Neural progenitor cell (in vitro differentiated cells): Measurements from ENCODE around the gene ENPEP. TPM values are rescaled to one million over a fixed set of nuclear protein-coding genes. Genes with fewer than 3 reads are reported as not detected.

ENCODE experiments used
- DNase-seq: peaks from one replicate; pipeline ENCODE4 v3.0.0-alpha.2; 2016; ENCODE audit warnings: low spot score
- H2AFZ ChIP-seq: fragments of 200-600 bp; sonication (generic); replicated peaks from 2 replicates; pipeline ENCODE4 v1.6.1; 2016; ENCODE audit warnings: antibody characterized with exemption
- H3F3A ChIP-seq: fragments of 200-600 bp; sonication (generic); 2 replicates; pipeline ENCODE4 v1.6.1; 2016; ENCODE audit warnings: antibody characterized with exemption, low read depth
- H3K27ac ChIP-seq: fragments of 200-600 bp; sonication (generic); 2 replicates; pipeline ENCODE4 v1.5.1; 2016; ENCODE audit warnings: mild to moderate bottlenecking
- H3K27me3 ChIP-seq: fragments of 200-600 bp; sonication (generic); 2 replicates; pipeline ENCODE4 v1.6.1; 2016; ENCODE audit warnings: mild to moderate bottlenecking, moderate library complexity
- H3K36me3 ChIP-seq: fragments of 200-600 bp; sonication (generic); 2 replicates; pipeline ENCODE4 v1.5.1; 2016
- H3K4me1 ChIP-seq: fragments of 200-600 bp; sonication (generic); 2 replicates; pipeline ENCODE4 v1.6.1; 2016; ENCODE audit warnings: mixed run types
- H3K4me2 ChIP-seq: fragments of 200-600 bp; sonication (generic); 2 replicates; pipeline ENCODE4 v1.6.1; 2016
- H3K4me3 ChIP-seq: fragments of 200-600 bp; sonication (generic); 2 replicates; pipeline ENCODE4 v1.5.1; 2016
- H3K79me2 ChIP-seq: fragments of 200-600 bp; sonication (generic); 2 replicates; pipeline ENCODE4 v1.6.1; 2016; ENCODE audit warnings: low read depth
- H3K9ac ChIP-seq: fragments of 200-600 bp; sonication (generic); 2 replicates; pipeline ENCODE4 v1.6.1; 2016
- H3K9me3 ChIP-seq: fragments of 200-600 bp; sonication (generic); 2 replicates; pipeline ENCODE4 v1.5.1; 2016; ENCODE audit warnings: low read depth
- H4K20me1 ChIP-seq: fragments of 200-600 bp; sonication (generic); 2 replicates; pipeline ENCODE4 v1.6.1; 2016; ENCODE audit warnings: low read depth
- H3K27ac Mint-ChIP-seq: 3 replicates; pipeline ENCODE4 v1.8.0; 2021; ENCODE audit warnings: mixed read lengths
- H3K27me3 Mint-ChIP-seq: 2 replicates; pipeline ENCODE4 v1.8.0; 2022; ENCODE audit warnings: low read depth, mild to moderate bottlenecking, inconsistent platforms, moderate library complexity, mixed read lengths; ENCODE audit not compliant: insufficient read depth
- H3K36me3 Mint-ChIP-seq: 3 replicates; pipeline ENCODE4 v1.8.0; 2021; ENCODE audit warnings: mixed read lengths
- H3K4me1 Mint-ChIP-seq: 3 replicates; pipeline ENCODE4 v1.8.0; 2021; ENCODE audit warnings: mixed read lengths
- H3K4me3 Mint-ChIP-seq: 3 replicates; pipeline ENCODE4 v1.8.0; 2021; ENCODE audit warnings: mild to moderate bottlenecking, moderate library complexity, mixed read lengths
- H3K9me3 Mint-ChIP-seq: 3 replicates; pipeline ENCODE4 v1.8.0; 2020; ENCODE audit warnings: mixed read lengths
- EZH2 ChIP-seq: fragments of 200-600 bp; sonication (generic); IDR thresholded peaks from 2 replicates; pipeline ENCODE4 v1.6.1; 2017; ENCODE audit warnings: antibody characterized with exemption, mild to moderate bottlenecking, moderate library complexity
- EZH2phosphoT487 ChIP-seq: fragments of 200-600 bp; sonication (generic); IDR thresholded peaks from 2 replicates; pipeline ENCODE4 v1.6.1; 2017; ENCODE audit warnings: antibody characterized with exemption
- total RNA-seq: library from RNA; depleted of rRNA; stranded (reverse); fragments of >200 nt; gene quantifications from 2 replicates; pipeline ENCODE4 v1.2.3, GENCODE V29; 2015; ENCODE audit warnings: low replicate concordance
- TF ChIP-seq, protein P1 (sequence below): fragments of 200-600 bp; sonication (generic); IDR thresholded peaks from 2 replicates; pipeline ENCODE4 v1.5.1; 2017; ENCODE audit warnings: antibody characterized with exemption, mild to moderate bottlenecking

Gene ENPEP
- total RNA-seq, 1 donor from 2014 or later, result 1.5 TPM

DNA sequence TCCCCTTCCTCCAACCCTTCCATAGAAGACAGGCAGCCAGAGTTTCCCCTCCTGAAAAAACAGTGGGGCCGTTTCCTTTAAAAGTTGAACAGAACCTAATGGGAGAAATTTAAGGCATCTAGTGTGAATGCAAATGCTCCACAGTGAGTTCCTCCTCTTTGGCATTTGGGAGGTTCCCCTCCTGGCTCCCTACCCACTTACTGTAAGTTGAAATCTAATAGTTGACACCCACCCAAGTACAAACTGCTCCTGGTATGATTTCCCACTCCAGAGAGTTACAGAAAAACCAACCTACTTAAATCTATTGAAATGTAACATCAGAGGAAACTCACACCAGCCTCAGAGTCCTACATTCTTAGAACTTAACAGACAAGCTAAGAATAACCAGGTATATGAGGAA, 17.6 kb downstream of the ENPEP start:
- no peaks in the 10 kb centered on the region for H3K9me3 Mint-ChIP-seq
- no peak for DNase-seq
- H3K4me3 Mint-ChIP-seq, result no peak overlapping the region
- H3K27me3 Mint-ChIP-seq, result no peaks in the 10 kb centered on the region
- peaks cover under 1% of the 10 kb centered on the region for H3K4me1 Mint-ChIP-seq
- H3K27ac ChIP-seq, result no peak overlapping the region
- no peaks in the 10 kb centered on the region for H4K20me1 ChIP-seq
- H3F3A ChIP-seq, result no peaks in the 10 kb centered on the region
- H3K9ac ChIP-seq, result no peak overlapping the region
- no peaks in the 10 kb centered on the region for H3K79me2 ChIP-seq
- no peak overlapping the region for H3K4me3 ChIP-seq
- no peaks in the 10 kb centered on the region for H3K9me3 ChIP-seq
- no peak overlapping the region for H3K27ac Mint-ChIP-seq
- no peaks in the 10 kb centered on the region for H3K36me3 Mint-ChIP-seq
- TF ChIP-seq, protein P1, sequence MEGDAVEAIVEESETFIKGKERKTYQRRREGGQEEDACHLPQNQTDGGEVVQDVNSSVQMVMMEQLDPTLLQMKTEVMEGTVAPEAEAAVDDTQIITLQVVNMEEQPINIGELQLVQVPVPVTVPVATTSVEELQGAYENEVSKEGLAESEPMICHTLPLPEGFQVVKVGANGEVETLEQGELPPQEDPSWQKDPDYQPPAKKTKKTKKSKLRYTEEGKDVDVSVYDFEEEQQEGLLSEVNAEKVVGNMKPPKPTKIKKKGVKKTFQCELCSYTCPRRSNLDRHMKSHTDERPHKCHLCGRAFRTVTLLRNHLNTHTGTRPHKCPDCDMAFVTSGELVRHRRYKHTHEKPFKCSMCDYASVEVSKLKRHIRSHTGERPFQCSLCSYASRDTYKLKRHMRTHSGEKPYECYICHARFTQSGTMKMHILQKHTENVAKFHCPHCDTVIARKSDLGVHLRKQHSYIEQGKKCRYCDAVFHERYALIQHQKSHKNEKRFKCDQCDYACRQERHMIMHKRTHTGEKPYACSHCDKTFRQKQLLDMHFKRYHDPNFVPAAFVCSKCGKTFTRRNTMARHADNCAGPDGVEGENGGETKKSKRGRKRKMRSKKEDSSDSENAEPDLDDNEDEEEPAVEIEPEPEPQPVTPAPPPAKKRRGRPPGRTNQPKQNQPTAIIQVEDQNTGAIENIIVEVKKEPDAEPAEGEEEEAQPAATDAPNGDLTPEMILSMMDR, result no peak
- TF ChIP-seq EZH2 (no peak), EZH2phosphoT487 (no peak)
- H2AFZ ChIP-seq, result no peak overlapping the region
- H3K4me2 ChIP-seq, result no peak overlapping the region
- H3K27me3 ChIP-seq, result no peaks in the 10 kb centered on the region
- H3K36me3 ChIP-seq, result no peaks in the 10 kb centered on the region
- H3K4me1 ChIP-seq, result no peaks in the 10 kb centered on the region

DNA sequence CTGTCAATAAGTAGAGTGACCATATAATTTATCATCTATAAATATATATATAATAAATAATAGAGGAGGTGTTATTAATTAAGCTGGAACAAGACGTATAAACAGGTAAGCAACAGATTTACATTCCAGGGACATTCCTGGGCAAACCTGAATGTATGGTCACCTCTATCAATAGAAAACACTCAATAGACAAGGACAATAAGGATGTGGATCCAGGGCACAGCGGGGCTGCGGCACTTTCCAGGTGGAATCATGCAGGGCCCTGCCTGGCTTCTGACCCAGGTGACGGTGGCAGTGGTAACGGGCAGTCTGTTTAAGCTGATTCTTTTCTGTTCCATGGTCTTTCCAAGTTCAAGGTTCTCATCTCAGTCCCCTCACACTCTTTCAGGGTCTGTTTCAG, 22.5 kb downstream of the ENPEP start:
- H3K79me2 ChIP-seq, result no peaks in the 10 kb centered on the region
- no peaks in the 10 kb centered on the region for H3K36me3 Mint-ChIP-seq
- no peaks in the 10 kb centered on the region for H3K4me1 ChIP-seq
- no peak overlapping the region for H3K27ac Mint-ChIP-seq
- H3K27ac ChIP-seq, result no peak overlapping the region
- H2AFZ ChIP-seq, result no peak overlapping the region
- peaks cover 10% of the 10 kb centered on the region for H3K9me3 Mint-ChIP-seq
- H3K27me3 ChIP-seq, result no peaks in the 10 kb centered on the region
- H3K9me3 ChIP-seq, result no peaks in the 10 kb centered on the region
- no peaks in the 10 kb centered on the region for H3K27me3 Mint-ChIP-seq
- no peak overlapping the region for H3K4me3 ChIP-seq
- H4K20me1 ChIP-seq, result no peaks in the 10 kb centered on the region
- no peaks in the 10 kb centered on the region for H3K4me1 Mint-ChIP-seq
- H3F3A ChIP-seq, result no peaks in the 10 kb centered on the region
- H3K4me2 ChIP-seq, result no peak overlapping the region
- no peak for DNase-seq
- no peak overlapping the region for H3K9ac ChIP-seq
- H3K36me3 ChIP-seq, result no peaks in the 10 kb centered on the region
- TF ChIP-seq EZH2phosphoT487, result no peak
- no peak for TF ChIP-seq EZH2
- TF ChIP-seq, protein P1, result no peak
- H3K4me3 Mint-ChIP-seq, result no peak overlapping the region

DNA sequence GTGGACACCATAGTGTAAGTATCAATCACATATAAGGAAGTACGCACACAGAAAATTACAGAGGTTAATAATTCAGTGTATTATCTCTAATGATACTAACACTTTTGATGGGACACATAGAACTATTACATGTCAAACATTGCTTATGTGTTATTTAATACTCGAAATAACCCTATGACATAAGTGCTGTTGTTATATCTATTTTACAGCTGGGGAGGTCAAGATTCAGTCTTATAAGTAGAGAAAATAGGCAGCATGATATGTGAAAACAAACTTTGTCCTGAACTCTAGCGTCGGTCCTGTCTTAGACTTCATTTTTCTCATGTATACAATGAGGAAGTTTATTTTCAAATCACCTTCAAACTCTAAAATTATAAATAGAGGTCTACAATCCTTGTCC, 23.2 kb downstream of the ENPEP start:
- no peak overlapping the region for H3K9ac ChIP-seq
- H3K27me3 Mint-ChIP-seq, result no peaks in the 10 kb centered on the region
- no peak overlapping the region for H2AFZ ChIP-seq
- no peaks in the 10 kb centered on the region for H3K79me2 ChIP-seq
- no peaks in the 10 kb centered on the region for H3F3A ChIP-seq
- peaks cover 12% of the 10 kb centered on the region for H3K9me3 Mint-ChIP-seq
- no peaks in the 10 kb centered on the region for H3K4me1 Mint-ChIP-seq
- no peaks in the 10 kb centered on the region for H3K9me3 ChIP-seq
- no peaks in the 10 kb centered on the region for H3K27me3 ChIP-seq
- H4K20me1 ChIP-seq, result no peaks in the 10 kb centered on the region
- no peaks in the 10 kb centered on the region for H3K4me1 ChIP-seq
- no peak overlapping the region for H3K4me2 ChIP-seq
- no peak overlapping the region for H3K4me3 ChIP-seq
- H3K27ac ChIP-seq, result no peak overlapping the region
- no peaks in the 10 kb centered on the region for H3K36me3 Mint-ChIP-seq
- H3K4me3 Mint-ChIP-seq, result no peak overlapping the region
- no peak for DNase-seq
- no peak overlapping the region for H3K27ac Mint-ChIP-seq
- no peak for TF ChIP-seq EZH2phosphoT487
- TF ChIP-seq, protein P1, result no peak
- TF ChIP-seq EZH2, result no peak
- no peaks in the 10 kb centered on the region for H3K36me3 ChIP-seq

DNA sequence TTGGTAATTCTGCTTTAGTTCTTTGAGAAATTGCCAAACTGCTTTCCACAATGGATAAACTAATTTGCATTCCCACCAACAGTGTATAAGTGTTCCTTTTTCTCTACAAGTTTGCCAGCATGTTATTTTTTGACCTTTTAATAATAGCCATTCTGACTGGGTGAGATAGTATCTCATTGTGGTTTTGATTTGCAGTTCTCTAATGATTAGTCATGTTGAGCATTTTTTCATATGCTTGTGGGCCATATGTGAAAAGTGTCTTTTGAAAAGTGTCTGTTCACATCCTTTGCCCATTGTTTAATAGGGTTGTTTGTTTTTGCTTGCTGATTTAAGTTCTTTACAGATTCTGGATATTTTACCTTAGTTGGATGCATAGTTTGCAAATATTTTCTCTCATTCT, 25.9 kb downstream of the ENPEP start:
- Histone ChIP-seq H3K9me3 (no peaks in the 10 kb centered on the region), H4K20me1 (no peaks in the 10 kb centered on the region), H3K27ac (no peak overlapping the region), H3K4me3 (no peak overlapping the region), H3K27me3 (no peaks in the 10 kb centered on the region), H3K9ac (no peak overlapping the region), H3K4me1 (no peaks in the 10 kb centered on the region), H3K36me3 (no peaks in the 10 kb centered on the region), H3K4me2 (no peak overlapping the region), H2AFZ (no peak overlapping the region), H3K79me2 (no peaks in the 10 kb centered on the region), H3F3A (no peaks in the 10 kb centered on the region)
- Mint-ChIP-seq H3K9me3 (peaks cover 12% of the 10 kb centered on the region), H3K27me3 (no peaks in the 10 kb centered on the region), H3K36me3 (no peaks in the 10 kb centered on the region), H3K27ac (no peak overlapping the region), H3K4me1 (peaks cover 7% of the 10 kb centered on the region), H3K4me3 (no peak overlapping the region)
- DNase-seq, result no peak
- TF ChIP-seq EZH2phosphoT487 (no peak), EZH2 (no peak)
- TF ChIP-seq, protein P1, result no peak
